ENCODE results near the gene SPACA6.
"Not testable (repeated sequence)": the region's sequence is repeated elsewhere in the genome, so short reads cannot be mapped to it uniquely, and the experiment has no call there.

GRCh38 chr19:51646730-51647129, 46.4 kb upstream of the SPACA6 start, which contains the start of gene SIGLEC14:
- not testable (repeated sequence) for TF ChIP-seq CTCF (IDR thresholded peaks at IDR 0.05; ENCODE audit: insufficient read depth, low read depth, low read length); EZH2 (IDR thresholded peaks at IDR 0.05; ENCODE audit: insufficient read depth, low read length)

Data from astrocyte (in vitro differentiated cells and primary cell).